ENCODE data around the gene UBE2Q1.

DNA sequence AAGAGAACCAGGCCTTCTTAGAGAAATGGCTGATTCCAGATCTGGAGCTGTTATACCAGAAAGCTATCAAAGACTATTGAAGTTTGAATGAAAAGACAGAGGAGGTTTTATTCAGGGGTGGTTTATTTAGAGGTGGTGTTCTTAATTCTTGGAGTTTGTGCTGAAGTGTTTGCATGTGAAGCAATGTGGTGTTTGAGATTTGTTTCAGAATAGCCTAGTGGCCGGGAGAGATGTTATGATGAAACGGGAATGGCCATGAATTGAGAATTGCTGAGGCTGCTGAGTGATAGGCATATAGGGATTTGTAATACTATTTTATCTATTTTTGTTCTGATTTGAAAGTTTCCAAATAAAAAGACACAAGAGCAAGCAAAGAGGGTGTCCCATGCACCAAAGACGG lies 45.7 kb downstream of the UBE2Q1 start:
- TF ChIP-seq, protein P1, sequence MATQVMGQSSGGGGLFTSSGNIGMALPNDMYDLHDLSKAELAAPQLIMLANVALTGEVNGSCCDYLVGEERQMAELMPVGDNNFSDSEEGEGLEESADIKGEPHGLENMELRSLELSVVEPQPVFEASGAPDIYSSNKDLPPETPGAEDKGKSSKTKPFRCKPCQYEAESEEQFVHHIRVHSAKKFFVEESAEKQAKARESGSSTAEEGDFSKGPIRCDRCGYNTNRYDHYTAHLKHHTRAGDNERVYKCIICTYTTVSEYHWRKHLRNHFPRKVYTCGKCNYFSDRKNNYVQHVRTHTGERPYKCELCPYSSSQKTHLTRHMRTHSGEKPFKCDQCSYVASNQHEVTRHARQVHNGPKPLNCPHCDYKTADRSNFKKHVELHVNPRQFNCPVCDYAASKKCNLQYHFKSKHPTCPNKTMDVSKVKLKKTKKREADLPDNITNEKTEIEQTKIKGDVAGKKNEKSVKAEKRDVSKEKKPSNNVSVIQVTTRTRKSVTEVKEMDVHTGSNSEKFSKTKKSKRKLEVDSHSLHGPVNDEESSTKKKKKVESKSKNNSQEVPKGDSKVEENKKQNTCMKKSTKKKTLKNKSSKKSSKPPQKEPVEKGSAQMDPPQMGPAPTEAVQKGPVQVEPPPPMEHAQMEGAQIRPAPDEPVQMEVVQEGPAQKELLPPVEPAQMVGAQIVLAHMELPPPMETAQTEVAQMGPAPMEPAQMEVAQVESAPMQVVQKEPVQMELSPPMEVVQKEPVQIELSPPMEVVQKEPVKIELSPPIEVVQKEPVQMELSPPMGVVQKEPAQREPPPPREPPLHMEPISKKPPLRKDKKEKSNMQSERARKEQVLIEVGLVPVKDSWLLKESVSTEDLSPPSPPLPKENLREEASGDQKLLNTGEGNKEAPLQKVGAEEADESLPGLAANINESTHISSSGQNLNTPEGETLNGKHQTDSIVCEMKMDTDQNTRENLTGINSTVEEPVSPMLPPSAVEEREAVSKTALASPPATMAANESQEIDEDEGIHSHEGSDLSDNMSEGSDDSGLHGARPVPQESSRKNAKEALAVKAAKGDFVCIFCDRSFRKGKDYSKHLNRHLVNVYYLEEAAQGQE (IDR thresholded peaks at IDR 0.05; ENCODE audit: unreplicated experiment), result no peak
- TF ChIP-seq, protein P2, sequence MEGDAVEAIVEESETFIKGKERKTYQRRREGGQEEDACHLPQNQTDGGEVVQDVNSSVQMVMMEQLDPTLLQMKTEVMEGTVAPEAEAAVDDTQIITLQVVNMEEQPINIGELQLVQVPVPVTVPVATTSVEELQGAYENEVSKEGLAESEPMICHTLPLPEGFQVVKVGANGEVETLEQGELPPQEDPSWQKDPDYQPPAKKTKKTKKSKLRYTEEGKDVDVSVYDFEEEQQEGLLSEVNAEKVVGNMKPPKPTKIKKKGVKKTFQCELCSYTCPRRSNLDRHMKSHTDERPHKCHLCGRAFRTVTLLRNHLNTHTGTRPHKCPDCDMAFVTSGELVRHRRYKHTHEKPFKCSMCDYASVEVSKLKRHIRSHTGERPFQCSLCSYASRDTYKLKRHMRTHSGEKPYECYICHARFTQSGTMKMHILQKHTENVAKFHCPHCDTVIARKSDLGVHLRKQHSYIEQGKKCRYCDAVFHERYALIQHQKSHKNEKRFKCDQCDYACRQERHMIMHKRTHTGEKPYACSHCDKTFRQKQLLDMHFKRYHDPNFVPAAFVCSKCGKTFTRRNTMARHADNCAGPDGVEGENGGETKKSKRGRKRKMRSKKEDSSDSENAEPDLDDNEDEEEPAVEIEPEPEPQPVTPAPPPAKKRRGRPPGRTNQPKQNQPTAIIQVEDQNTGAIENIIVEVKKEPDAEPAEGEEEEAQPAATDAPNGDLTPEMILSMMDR (conservative IDR thresholded peaks at IDR 0.05; ENCODE audit: low read depth in 2 of 2), result no peak

All from GM23338 (cell line).